HepG2 (cell line): Measurements from ENCODE around the gene ELFN1. TPM values are rescaled to one million over a fixed set of nuclear protein-coding genes. Genes with fewer than 3 reads are reported as not detected.

ENCODE experiments used
- ATAC-seq: fragments of 200-7000 bp; cut with Tn5 transposase; 3 replicates; pipeline ENCODE4 v1.9.1; 2020; ENCODE audit warnings: mild to moderate bottlenecking, moderate library complexity
- BruUV-seq: library from RNA; stranded (reverse); fragments of 400-500 nt; replicated peaks from 2 replicates; lab custom pipeline; 2021; lab: Mats Ljungman, UMichigan
- CTCF ChIA-PET: fragments of 300-600 bp; formaldehyde crosslinking; extraction: SDS; loops from one replicate; lab custom pipeline; 2021; ENCODE audit warnings: low total read pairs, inconsistent platforms, low intra/inter-chr PET ratio; lab: Yijun Ruan, JAX
- POLR2A ChIA-PET: fragments of 350-600 bp; sonication (Branson Sonifier 250); formaldehyde crosslinking; loops from one replicate; lab custom pipeline; 2020; ENCODE audit warnings: antibody characterized with exemption, inconsistent platforms; lab: Yijun Ruan, JAX
- DNase-seq: peaks from one replicate; pipeline ENCODE4 v3.0.0-alpha.2; 2015; ENCODE audit warnings: low spot score
- FAIRE-seq: peaks from 3 replicates; lab custom pipeline; 2011; peaks lifted over from hg19 to GRCh38; lab: Jason Lieb, UNC
- H2AFZ ChIP-seq: one replicate; pipeline ENCODE4 v1.6.1; 2011; ENCODE audit warnings: low read length, inconsistent platforms
- H3K27ac ChIP-seq: fragments of 300-600 bp; 3 replicates; pipeline ENCODE4 v1.8.0; 2011; ENCODE audit warnings: mixed run types, mild to moderate bottlenecking, mixed read lengths, low read length, inconsistent platforms; ENCODE audit not compliant: insufficient read depth; ENCODE audit errors: extremely low read length
- H3K27me3 ChIP-seq, 2 experiments: fragments of 200-600 bp in 1 of 2; 2 replicates in 1 of 2; 3 replicates in 1 of 2; pipeline versions ENCODE4 v1.6.0 to v1.8.0; 2011; ENCODE audit warnings: low read length in 2 of 2, mild to moderate bottlenecking in 2 of 2, moderate library complexity in 2 of 2, inconsistent platforms in 1 of 2; ENCODE audit not compliant: insufficient read depth in 2 of 2, control insufficient read depth in 1 of 2
- H3K36me3 ChIP-seq, 2 experiments: fragments of 200-600 bp in 1 of 2; replicated peaks in 1 of 2; 2 replicates in 1 of 2; 3 replicates in 1 of 2; pipeline versions ENCODE4 v1.5.1 to v1.8.0; 2011; ENCODE audit warnings: low read length in 2 of 2, inconsistent platforms in 1 of 2; ENCODE audit not compliant: insufficient read depth in 2 of 2, control insufficient read depth in 1 of 2
- H3K4me1 ChIP-seq: 2 replicates; pipeline ENCODE4 v1.5.1; 2012; ENCODE audit warnings: low read length, inconsistent platforms; ENCODE audit not compliant: insufficient read depth
- H3K4me2 ChIP-seq: 2 replicates; pipeline ENCODE4 v1.6.0; 2011; ENCODE audit warnings: low read depth, low read length, inconsistent platforms
- H3K4me3 ChIP-seq, 3 experiments: fragments of 200-600 bp in 1 of 3; sonication (generic), shearing (Covaris generic) in 1 of 3; replicated peaks in 1 of 3; 2 replicates each; pipeline ENCODE4 v1.5.1; 2011 to 2016; ENCODE audit warnings: low read length in 3 of 3, inconsistent platforms in 2 of 3, low read depth in 2 of 3, mild to moderate bottlenecking in 2 of 3, control low read depth in 1 of 3, mixed read lengths in 1 of 3; ENCODE audit not compliant: insufficient read depth in 1 of 3
- H3K79me2 ChIP-seq: one replicate; pipeline ENCODE4 v1.6.1; 2011; ENCODE audit warnings: low read length, inconsistent platforms; ENCODE audit not compliant: insufficient read depth
- H3K9ac ChIP-seq: 2 replicates; pipeline ENCODE4 v1.6.0; 2011; ENCODE audit warnings: mild to moderate bottlenecking, low read depth, low read length, inconsistent platforms; ENCODE audit not compliant: insufficient read depth
- H3K9me3 ChIP-seq: 2 replicates; pipeline ENCODE4 v1.5.1; 2012; ENCODE audit warnings: mild to moderate bottlenecking, low read length
- H4K20me1 ChIP-seq: 2 replicates; pipeline ENCODE4 v1.6.0; 2011; ENCODE audit warnings: inconsistent platforms, mild to moderate bottlenecking, low read length, moderate library complexity; ENCODE audit not compliant: insufficient read depth
- BRD4 ChIP-seq: sonication (generic); formaldehyde crosslinking; IDR thresholded peaks from 2 replicates; pipeline ENCODE4 v1.4.0; 2020; ENCODE audit warnings: missing genetic modification reagents
- IKZF1 ChIP-seq: fragments of 450-650 bp; IDR thresholded peaks from 2 replicates; pipeline ENCODE4 v1.7.1; 2016
- MAFF ChIP-seq: IDR thresholded peaks from 2 replicates; pipeline ENCODE4 v1.6.1; 2011; ENCODE audit warnings: low read depth, low read length, improper control_type of control experiment
- MAFK ChIP-seq, 2 experiments: IDR thresholded peaks in 1 of 2; conservative IDR thresholded peaks in 1 of 2; 2 replicates each; pipeline ENCODE4 v1.6.1; 2011; ENCODE audit warnings: improper control_type of control experiment in 2 of 2, low read length in 2 of 2
- NCOA1 ChIP-seq: sonication (generic); formaldehyde crosslinking; IDR thresholded peaks from 2 replicates; pipeline ENCODE4 v1.9.0; 2021; ENCODE audit warnings: missing genetic modification reagents
- NFE2L2 ChIP-seq: fragments of 150-350 bp; IDR thresholded peaks from 2 replicates; pipeline ENCODE4 v1.6.1; 2014; ENCODE audit warnings: low read length
- REST ChIP-seq, 2 experiments: IDR thresholded peaks; 2 replicates each; pipeline ENCODE4 v1.6.1; 2011 to 2012; ENCODE audit warnings: low read length in 2 of 2, borderline replicate concordance in 1 of 2, low read depth in 1 of 2, mild to moderate bottlenecking in 1 of 2, moderate library complexity in 1 of 2
- SALL1 ChIP-seq: sonication (generic); formaldehyde crosslinking; IDR thresholded peaks from 2 replicates; pipeline ENCODE4 v1.8.0; 2022; ENCODE audit warnings: mild to moderate bottlenecking, missing genetic modification reagents
- SMAD9 ChIP-seq: sonication (generic); formaldehyde crosslinking; IDR thresholded peaks from 2 replicates; pipeline ENCODE4 v1.5.1; 2020; ENCODE audit warnings: mild to moderate bottlenecking, missing genetic modification reagents
- ZBTB39 ChIP-seq: sonication (generic); formaldehyde crosslinking; IDR thresholded peaks from 2 replicates; pipeline ENCODE4 v1.5.0; 2020; ENCODE audit warnings: missing genetic modification reagents
- ZFX ChIP-seq: sonication (generic); formaldehyde crosslinking; IDR thresholded peaks from 2 replicates; pipeline ENCODE4 v1.4.0; 2020; ENCODE audit warnings: mild to moderate bottlenecking, low read depth, missing genetic modification reagents, moderate library complexity
- ZNF367 ChIP-seq: sonication (generic); formaldehyde crosslinking; IDR thresholded peaks from 2 replicates; pipeline ENCODE4 v1.4.0; 2020; ENCODE audit warnings: missing genetic modification reagents, borderline replicate concordance
- ZNF569 ChIP-seq: sonication (generic); formaldehyde crosslinking; IDR thresholded peaks from 2 replicates; pipeline ENCODE4 v1.5.0; 2020; ENCODE audit warnings: mild to moderate bottlenecking, missing genetic modification reagents, moderate library complexity, borderline replicate concordance
- ZNF781 ChIP-seq: sonication (generic); formaldehyde crosslinking; IDR thresholded peaks from 2 replicates; pipeline ENCODE4 v1.5.1; 2020; ENCODE audit warnings: borderline replicate concordance, mild to moderate bottlenecking, missing genetic modification reagents; ENCODE audit errors: not compliant biosample characterization
- WGBS: methylation state at CpG from one replicate; pipeline ENCODE4 v1.1.6; 2017; ENCODE audit warnings: low lambda C conversion rate; 5-methylcytosine and 5-hydroxymethylcytosine counted together
- in situ Hi-C: cut with HindIII; loops from 2 replicates; pipeline ENCODE4 v1.10.0; 2017; ENCODE audit warnings: low pct_unique_long_range_greater_than_20kb; ENCODE audit not compliant: extremely low pct_ligation_motif_present
- intact Hi-C: fragments of 100-400 bp; cut with micrococcal nuclease; formaldehyde crosslinking; loops from one replicate; pipeline ENCODE4 v1.10.0; 2022; ENCODE audit not compliant: unreplicated experiment
- polyA plus RNA-seq, 8 experiments: library from polyadenylated mRNA; depleted of rRNA in 3 of 8; stranded (reverse) in 7 of 8; unstranded in 1 of 8; fragments of >200 nt; fragmentation: Illumina TruSeq in 4 of 8; extraction: Trizol in 4 of 8; gene quantifications; 2 replicates each; pipeline versions ENCODE4 v1.2.1 to v1.2.3, GENCODE V29; 2011 to 2016; ENCODE audit warnings: low read depth in 4 of 8, missing spikeins in 1 of 8, mixed read lengths in 1 of 8; ENCODE audit not compliant: insufficient read depth in 1 of 8
- total RNA-seq, 5 experiments: library from RNA; depleted of rRNA; stranded (reverse); fragments of >200 nt; fragmentation: Illumina TruSeq; extraction: Trizol; gene quantifications; 2 replicates each; pipeline ENCODE4 v1.2.3, GENCODE V29; 2016; ENCODE audit warnings: low read depth in 1 of 5

The ELFN1 gene
- total and polyA plus RNA-seq, 2 of the 13 experiments (the other 11 are each of a cell fraction or from before 2014, with no cell fraction given): 0.13 to 0.18 TPM

GRCh38 chr7:1729773-1730172 lies 59.7 kb downstream of the ELFN1 start (continued):
- TF ChIP-seq BRD4 (CRISPR knock-in tag): no peak
- no peak for TF ChIP-seq SALL1 (CRISPR knock-in tag)
- TF ChIP-seq SMAD9: no peak
- TF ChIP-seq ZNF781 (CRISPR knock-in tag): no peak

GRCh38 chr7:1732072-1732471 lies 62.0 kb downstream of the ELFN1 start:
- peaks cover 22% of the 10 kb centered on the region; the same call in 1 of the 2 replicates for H3K9me3 ChIP-seq

More at GRCh38 chr7:1732072-1732471, 62.0 kb downstream of the ELFN1 start:
- ATAC-seq (no peak), DNase-seq (no peak), FAIRE-seq (no peak)
- intact Hi-C loops (no loop called here), in situ Hi-C loops (no loop called here)
- BruUV-seq: no TSS peak
- no peak overlapping the region for H2AFZ ChIP-seq
- TF ChIP-seq ZBTB39 (CRISPR knock-in tag) (no peak), ZNF367 (CRISPR knock-in tag) (no peak), NCOA1 (CRISPR knock-in tag) (no peak), MAFF (peak; percentile 64), ZFX (CRISPR knock-in tag) (no peak), MAFK (conservative IDR thresholded peaks at IDR 0.05 in 1 of 2, IDR thresholded peaks at IDR 0.05 in 1 of 2; ENCODE audit: low read length in 2 of 2) (peak; percentile 51 to 74; a peak in 3 of 4 replicates), REST (IDR thresholded peaks at IDR 0.05; ENCODE audit: borderline replicate concordance in 1 of 2, low read depth in 1 of 2, low read length in 2 of 2) (no peak), IKZF1 (no peak), NFE2L2 (no peak), ZNF569 (CRISPR knock-in tag) (no peak)
- no peak overlapping the region for H3K27ac ChIP-seq
- H3K79me2 ChIP-seq: no peaks in the 10 kb centered on the region
- no peak overlapping the region for H3K4me2 ChIP-seq
- H3K36me3 ChIP-seq: no peaks in the 10 kb centered on the region
- WGBS: 66% methylated on average over 4 of the region's 7 CpGs
- H3K27me3 ChIP-seq: peaks cover 0 to 24% of the 10 kb centered on the region in 2 experiments; a peak in 3 of 5 replicates
- CTCF ChIA-PET: no interaction called here
- POLR2A ChIA-PET: no interaction called here
- H3K4me3 ChIP-seq: no peak overlapping the region
- peaks cover 10% of the 10 kb centered on the region; the same call in 1 of the 2 replicates for H3K4me1 ChIP-seq
- no peaks in the 10 kb centered on the region for H4K20me1 ChIP-seq
- H3K9ac ChIP-seq: no peak overlapping the region
